NCI-H2227 (cell line): ENCODE results near the gene DAAM2.

Experiments
- DNase-seq: peaks from one replicate; lab custom pipeline; 2025; ENCODE audit not compliant: unreplicated experiment; lab: John Stamatoyannopoulos, UW

The DAAM2 gene

DNA sequence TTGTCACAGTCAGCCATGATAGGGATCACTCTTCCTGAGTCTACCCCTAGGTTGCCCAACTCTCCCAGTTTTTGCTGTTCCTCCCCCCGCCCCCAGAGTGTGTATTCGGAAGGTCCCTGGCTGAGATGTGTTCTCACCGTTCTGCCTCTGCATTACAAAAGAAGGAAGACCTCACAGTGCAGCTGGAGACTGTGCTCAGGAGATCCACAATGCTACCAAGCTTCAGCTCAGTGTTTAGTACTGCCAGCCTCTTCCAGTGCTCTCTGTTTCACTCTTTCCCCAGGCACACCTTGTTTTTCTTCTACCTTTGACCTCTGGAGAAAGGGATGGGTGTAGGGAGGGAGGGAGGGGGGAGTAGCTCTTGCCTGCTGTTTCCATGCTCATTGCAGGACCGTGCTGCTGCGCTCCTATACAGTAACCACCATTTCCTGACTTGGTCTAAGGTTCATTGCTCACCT lies 155.5 kb downstream of the DAAM2 start:
- DNase-seq = no peak

DNA sequence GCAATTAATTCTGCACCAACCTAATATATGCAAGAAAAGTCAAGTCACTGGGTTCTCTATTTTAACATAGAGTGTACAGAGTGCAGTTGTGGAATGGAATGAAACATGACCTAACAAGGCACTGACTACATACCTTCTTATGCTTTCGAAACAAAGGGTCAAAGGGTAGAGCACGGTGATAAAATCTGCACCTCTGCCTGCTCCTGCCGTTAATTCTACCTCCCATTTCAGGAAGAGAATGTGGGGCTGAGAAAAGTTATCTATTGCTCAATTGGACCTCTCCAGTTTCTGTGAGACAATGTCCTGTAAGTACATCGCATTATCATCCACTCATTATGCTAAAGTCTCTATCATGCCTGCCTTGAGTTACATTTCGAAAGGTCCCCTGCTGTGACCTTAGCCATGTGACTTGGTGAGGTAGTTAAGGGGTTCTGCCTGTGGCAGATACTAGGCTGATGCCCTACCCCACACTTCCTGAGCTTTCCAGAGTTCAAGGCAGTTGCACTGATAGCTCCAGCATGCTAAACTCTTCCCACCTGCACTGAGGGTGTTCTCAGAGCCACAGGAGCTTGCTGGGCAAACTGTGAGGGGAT lies 156.1 kb downstream of the DAAM2 start:
- no peak for DNase-seq

DNA sequence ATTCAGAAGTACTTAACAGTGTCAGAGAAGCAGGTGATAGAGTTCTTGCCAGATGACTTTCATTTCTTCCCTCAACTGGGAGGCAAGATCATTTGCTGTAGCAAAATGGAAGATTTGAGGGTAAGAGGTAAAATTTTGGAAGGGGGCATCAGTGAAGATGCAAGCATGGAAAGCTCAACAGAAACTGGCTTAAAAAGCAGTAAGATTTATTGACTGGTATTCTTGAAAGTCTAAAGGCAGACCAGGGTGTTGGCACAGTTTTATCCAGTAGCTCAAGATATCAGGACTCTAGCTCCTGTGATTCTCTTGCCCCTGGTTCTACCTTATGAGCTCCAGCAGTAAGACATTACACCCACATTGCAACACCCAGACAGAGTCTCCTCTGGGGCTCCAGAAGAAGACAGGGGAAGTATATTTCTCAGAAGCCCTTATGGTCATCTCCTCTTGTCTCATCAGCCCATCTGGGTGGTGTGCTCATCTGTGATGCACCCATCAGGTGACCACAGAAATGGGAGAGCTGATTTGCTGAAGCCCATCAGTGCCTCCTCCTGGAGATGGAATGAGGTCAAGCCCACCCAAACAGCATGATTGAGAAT lies 158.0 kb downstream of the DAAM2 start:
- no peak for DNase-seq

- no peak for DNase-seq
Measured at GRCh38 chr6:39951191-39951590, 159.0 kb downstream of the DAAM2 start.

DNA sequence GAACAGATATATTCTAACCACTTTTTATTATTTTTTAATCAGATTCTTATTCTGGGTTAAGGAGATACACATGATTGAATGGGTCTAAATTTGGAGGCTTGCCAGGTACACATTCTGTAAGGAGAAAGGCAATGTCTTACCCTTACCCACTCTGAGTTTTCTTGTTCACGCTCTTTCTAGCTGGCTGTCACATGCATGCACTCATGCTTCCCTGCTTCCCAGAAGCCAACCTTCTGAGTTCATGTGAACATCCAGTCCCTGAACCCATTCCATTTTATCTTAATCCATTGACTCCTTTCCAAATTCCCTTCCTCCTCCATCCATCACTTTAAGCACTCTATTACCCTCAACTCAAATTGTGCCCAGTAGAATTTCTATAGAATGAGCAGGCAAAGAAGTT lies 159.5 kb downstream of the DAAM2 start:
- DNase-seq = no peak

GRCh38 chr6:39952167-39952566 lies 160.0 kb downstream of the DAAM2 start:
- no peak for DNase-seq

DNA sequence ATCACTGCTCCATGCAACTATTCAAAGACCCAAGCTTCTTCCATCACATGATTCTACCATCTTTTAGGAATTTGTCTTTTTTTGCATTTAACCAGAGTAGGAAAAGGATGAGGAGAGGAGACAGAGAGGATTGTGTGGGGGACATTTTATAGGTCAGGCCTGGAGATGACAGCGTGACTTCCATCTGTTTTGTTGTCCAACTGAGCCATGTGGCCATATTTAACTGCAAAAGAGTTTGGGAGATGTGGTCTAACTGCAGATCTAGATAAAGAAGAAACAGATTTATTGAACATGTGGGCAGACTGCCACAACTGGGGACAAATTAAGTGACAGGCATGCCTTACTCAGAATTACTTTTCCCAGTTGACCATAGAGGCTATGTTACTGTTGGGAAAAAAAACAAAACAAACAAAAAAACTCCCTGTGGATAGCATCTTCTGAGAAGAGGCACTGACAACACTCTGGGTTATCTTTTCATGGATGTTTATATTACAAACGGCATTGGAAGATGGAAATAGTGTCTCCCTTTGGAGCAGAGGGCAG lies 161.0 kb downstream of the DAAM2 start:
- DNase-seq = no peak
